Nephron progenitor cell (in vitro differentiated cells): Measurements from ENCODE around the gene CITED2.
"Not testable (repeated sequence)": the region's sequence is repeated elsewhere in the genome, so short reads cannot be mapped to it uniquely, and the experiment has no call there.

Experiments used
- DNase-seq: peaks from one replicate; pipeline ENCODE4 v3.0.0; 2021
- H3K27ac Mint-ChIP-seq: 2 replicates; pipeline ENCODE4 v1.8.0; 2021; ENCODE audit warnings: mild to moderate bottlenecking, moderate library complexity, mixed read lengths
- H3K27me3 Mint-ChIP-seq: 2 replicates; pipeline ENCODE4 v1.8.0; 2021; ENCODE audit warnings: mild to moderate bottlenecking, low read depth, mixed read lengths; ENCODE audit not compliant: poor library complexity
- H3K36me3 Mint-ChIP-seq: 2 replicates; pipeline ENCODE4 v1.8.0; 2021; ENCODE audit warnings: low read depth, mixed read lengths
- H3K4me1 Mint-ChIP-seq: 2 replicates; pipeline ENCODE4 v1.8.0; 2021; ENCODE audit warnings: mixed read lengths
- H3K4me3 Mint-ChIP-seq: 2 replicates; pipeline ENCODE4 v1.8.0; 2021; ENCODE audit warnings: mild to moderate bottlenecking, moderate library complexity, mixed read lengths
- H3K9me3 Mint-ChIP-seq: 2 replicates; pipeline ENCODE4 v1.8.0; 2021; ENCODE audit warnings: mild to moderate bottlenecking, moderate library complexity, mixed read lengths
- TF ChIP-seq, protein P1 (sequence below): fragments of 200-600 bp; sonication (generic); IDR thresholded peaks from 2 replicates; pipeline ENCODE4 v1.5.0; 2021; ENCODE audit warnings: antibody characterized with exemption

CITED2 gene

DNA sequence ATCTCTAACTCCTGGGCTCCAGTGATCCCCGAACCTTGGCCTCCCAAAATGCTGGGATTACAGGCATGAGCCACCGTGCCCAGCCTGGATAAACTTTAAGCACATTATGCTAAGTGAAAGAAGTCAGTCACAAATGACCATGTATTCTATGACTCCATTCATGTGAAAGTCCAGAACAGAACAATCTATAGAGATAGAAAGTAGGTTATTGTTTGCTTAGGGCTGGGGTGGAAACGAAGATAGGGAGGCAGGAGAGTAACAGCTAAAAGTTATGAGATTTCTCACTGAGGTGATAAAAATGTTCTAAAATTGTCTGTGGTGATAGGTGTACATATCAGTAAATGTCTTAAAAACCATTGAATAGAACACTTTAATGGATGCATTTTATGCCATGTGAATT lies 40.9 kb upstream of the CITED2 start:
- TF ChIP-seq, protein P1, sequence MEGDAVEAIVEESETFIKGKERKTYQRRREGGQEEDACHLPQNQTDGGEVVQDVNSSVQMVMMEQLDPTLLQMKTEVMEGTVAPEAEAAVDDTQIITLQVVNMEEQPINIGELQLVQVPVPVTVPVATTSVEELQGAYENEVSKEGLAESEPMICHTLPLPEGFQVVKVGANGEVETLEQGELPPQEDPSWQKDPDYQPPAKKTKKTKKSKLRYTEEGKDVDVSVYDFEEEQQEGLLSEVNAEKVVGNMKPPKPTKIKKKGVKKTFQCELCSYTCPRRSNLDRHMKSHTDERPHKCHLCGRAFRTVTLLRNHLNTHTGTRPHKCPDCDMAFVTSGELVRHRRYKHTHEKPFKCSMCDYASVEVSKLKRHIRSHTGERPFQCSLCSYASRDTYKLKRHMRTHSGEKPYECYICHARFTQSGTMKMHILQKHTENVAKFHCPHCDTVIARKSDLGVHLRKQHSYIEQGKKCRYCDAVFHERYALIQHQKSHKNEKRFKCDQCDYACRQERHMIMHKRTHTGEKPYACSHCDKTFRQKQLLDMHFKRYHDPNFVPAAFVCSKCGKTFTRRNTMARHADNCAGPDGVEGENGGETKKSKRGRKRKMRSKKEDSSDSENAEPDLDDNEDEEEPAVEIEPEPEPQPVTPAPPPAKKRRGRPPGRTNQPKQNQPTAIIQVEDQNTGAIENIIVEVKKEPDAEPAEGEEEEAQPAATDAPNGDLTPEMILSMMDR = no peak
- H3K4me3 Mint-ChIP-seq = no peak overlapping the region
- H3K36me3 Mint-ChIP-seq = no peaks in the 10 kb centered on the region
- peaks cover 15% of the 10 kb centered on the region for H3K4me1 Mint-ChIP-seq
- no peaks in the 10 kb centered on the region for H3K9me3 Mint-ChIP-seq
- no peak for DNase-seq
- no peak overlapping the region for H3K27ac Mint-ChIP-seq
- no peaks in the 10 kb centered on the region for H3K27me3 Mint-ChIP-seq

DNA sequence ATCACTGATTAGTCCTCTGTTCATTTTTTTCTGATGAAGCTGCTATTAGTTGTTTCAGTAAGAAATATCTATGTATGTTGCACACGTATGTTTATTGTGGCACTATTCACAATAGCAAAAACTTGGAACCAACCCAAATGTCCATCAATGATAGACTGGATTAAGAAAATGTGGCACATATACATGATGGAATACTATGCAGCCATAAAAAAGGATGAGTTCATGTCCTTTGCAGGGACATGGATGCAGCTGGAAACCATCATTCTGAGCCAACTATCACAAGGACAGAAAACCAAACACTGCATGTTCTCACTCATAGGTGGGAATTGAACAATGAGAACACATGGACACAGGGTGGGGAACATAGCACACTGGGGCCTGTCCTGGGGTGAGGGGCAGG lies 37.7 kb upstream of the CITED2 start:
- not testable (repeated sequence) for H3K27me3 Mint-ChIP-seq, H3K4me3 Mint-ChIP-seq, H3K9me3 Mint-ChIP-seq, H3K36me3 Mint-ChIP-seq, DNase-seq
- peaks cover 29% of the 10 kb centered on the region for H3K4me1 Mint-ChIP-seq
- H3K27ac Mint-ChIP-seq = peak overlapping the region; percentile 25

GRCh38 chr6:139409026-139409425 lies 34.6 kb upstream of the CITED2 start:
- H3K4me1 Mint-ChIP-seq = peaks cover 25% of the 10 kb centered on the region
- no peak overlapping the region for H3K27ac Mint-ChIP-seq
- TF ChIP-seq, protein P1 = no peak
- H3K36me3 Mint-ChIP-seq = no peaks in the 10 kb centered on the region
- H3K9me3 Mint-ChIP-seq = no peaks in the 10 kb centered on the region
- no peak for DNase-seq
- no peak overlapping the region for H3K4me3 Mint-ChIP-seq
- H3K27me3 Mint-ChIP-seq = no peaks in the 10 kb centered on the region

GRCh38 chr6:139407718-139408222 lies 33.3 kb upstream of the CITED2 start:
- TF ChIP-seq, protein P1 = no peak
- Mint-ChIP-seq H3K4me3 (no peak overlapping the region), H3K27me3 (no peaks in the 10 kb centered on the region), H3K4me1 (peaks cover 30% of the 10 kb centered on the region), H3K9me3 (no peaks in the 10 kb centered on the region), H3K27ac (no peak overlapping the region), H3K36me3 (no peaks in the 10 kb centered on the region)
- no peak for DNase-seq

GRCh38 chr6:139406577-139407343 lies 32.3 kb upstream of the CITED2 start:
- H3K4me3 Mint-ChIP-seq = no peak overlapping the region
- H3K27ac Mint-ChIP-seq = peak overlapping the region; percentile 64
- peaks cover 31% of the 10 kb centered on the region for H3K4me1 Mint-ChIP-seq
- no peak for DNase-seq
- H3K36me3 Mint-ChIP-seq = no peaks in the 10 kb centered on the region
- H3K9me3 Mint-ChIP-seq = no peaks in the 10 kb centered on the region
- H3K27me3 Mint-ChIP-seq = no peaks in the 10 kb centered on the region
- TF ChIP-seq, protein P1 = no peak

GRCh38 chr6:139402876-139403386 lies 28.5 kb upstream of the CITED2 start:
- no peak for DNase-seq
- Mint-ChIP-seq H3K27ac (no peak overlapping the region), H3K4me3 (no peak overlapping the region), H3K27me3 (no peaks in the 10 kb centered on the region), H3K36me3 (peaks cover under 1% of the 10 kb centered on the region), H3K4me1 (peaks cover 33% of the 10 kb centered on the region), H3K9me3 (no peaks in the 10 kb centered on the region)
- TF ChIP-seq, protein P1 = no peak
